Testis (tissue), 2 donors: ENCODE results near the gene SLC5A10.

Experiments used
- CTCF ChIP-seq, 3 experiments: fragments of 450-650 bp in 2 of 3; fragments of 200-600 bp in 1 of 3; sonication (generic) in 1 of 3; IDR thresholded peaks; one replicate each; pipeline ENCODE4 v1.5.1; 2016 to 2019; ENCODE audit warnings: antibody characterized with exemption in 3 of 3, mild to moderate bottlenecking in 2 of 3, moderate library complexity in 1 of 3
- POLR2A ChIP-seq: fragments of 450-650 bp; IDR thresholded peaks from one replicate; pipeline ENCODE4 v1.6.1; 2017; ENCODE audit warnings: antibody characterized with exemption, mild to moderate bottlenecking, moderate library complexity

GRCh38 chr17:18961634-18962493, 9.9 kb downstream of the SLC5A10 start:
- TF ChIP-seq CTCF (IDR thresholded peaks at IDR 0.05) (no peak), POLR2A (no peak)
